ELF-1 (cell line): ENCODE results near the gene EFNB2.

Experiments used
- DNase-seq: peaks from one replicate; pipeline ENCODE4 v3.0.0-alpha.2; 2016; ENCODE audit warnings: low read depth, low spot score

Gene EFNB2

DNA sequence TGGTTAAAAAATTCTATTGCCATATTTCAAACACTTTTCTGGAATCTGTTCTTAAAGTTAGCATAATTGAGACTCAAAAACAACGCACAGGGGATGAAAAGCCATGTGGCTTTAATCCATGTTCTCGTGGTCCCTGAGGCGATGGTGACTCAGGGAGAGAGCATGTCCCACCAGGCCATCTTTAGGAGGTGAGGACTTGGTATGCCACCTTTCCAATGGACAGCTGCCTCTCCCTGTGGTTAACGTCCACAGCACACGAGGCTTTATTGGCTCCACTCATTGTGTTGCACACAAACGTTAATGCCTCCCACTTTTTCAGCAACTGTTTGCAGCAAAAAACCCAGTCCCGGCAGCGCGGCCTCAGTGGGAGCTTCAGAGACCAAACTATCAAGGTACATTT lies 51.4 kb downstream of the EFNB2 start:
- DNase-seq = no peak

DNA sequence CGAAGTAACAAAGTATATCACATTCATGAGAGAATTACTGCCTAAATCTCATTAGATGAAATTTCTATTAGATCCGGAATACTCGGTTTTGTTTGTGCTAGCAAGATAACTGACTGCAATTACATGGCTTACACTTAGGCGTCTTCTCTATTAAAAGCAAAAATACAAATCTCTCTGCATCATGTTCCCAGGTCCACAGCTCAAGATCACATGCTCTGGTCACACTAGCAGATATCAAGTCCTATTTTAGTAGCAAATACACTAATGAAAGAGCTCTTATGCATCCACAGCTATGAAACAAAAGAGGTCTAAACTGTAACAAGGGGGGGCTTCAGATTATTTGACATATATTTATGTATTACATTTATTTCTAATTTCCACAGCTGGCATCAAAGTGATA lies 53.5 kb downstream of the EFNB2 start:
- DNase-seq = no peak

DNA sequence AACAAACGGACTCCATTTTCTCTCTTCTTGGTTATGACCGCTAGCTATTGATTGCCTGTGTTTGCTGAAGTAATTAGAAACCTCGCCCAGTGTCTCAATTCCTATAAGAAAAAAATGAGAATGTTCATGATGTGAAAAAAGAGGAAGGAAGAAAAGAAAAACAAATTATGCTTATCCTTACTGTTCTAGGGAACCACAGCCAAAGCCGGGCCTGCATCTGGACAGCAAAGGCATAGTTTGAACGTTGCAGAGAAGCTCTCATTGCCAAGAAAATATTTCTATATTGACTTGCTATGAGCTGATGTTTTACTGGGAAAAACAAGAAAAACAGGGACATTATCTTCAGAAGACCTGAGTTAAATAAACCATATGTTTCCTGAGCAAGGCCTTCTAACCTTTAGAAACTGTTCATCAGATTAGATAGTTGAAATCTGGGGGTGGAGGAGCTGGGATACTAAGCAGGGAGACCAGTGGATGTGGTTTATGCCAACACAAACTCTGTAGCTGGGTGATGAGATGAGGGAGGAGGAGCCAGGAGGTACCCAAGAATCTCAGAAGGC lies 55.0 kb downstream of the EFNB2 start:
- DNase-seq = no peak

DNA sequence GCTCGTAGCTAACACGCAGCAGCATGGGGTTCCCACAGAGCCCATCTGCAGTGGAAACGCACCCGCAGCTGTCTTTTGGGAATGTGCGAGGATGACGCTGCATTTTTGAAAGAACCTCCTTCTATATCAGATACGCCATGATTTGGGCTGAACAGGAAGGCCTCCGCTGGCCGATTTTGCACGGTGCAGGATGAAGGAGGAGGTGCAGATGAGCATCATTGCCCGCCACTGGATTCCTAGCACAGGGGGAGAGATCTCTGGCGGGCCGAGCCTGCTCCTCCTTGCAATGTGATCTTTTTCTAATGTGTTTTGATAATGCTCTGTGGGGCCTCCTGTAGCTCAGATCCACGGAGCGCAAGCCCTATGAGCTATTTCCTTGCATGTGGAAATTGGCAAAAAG lies 55.5 kb downstream of the EFNB2 start:
- DNase-seq = no peak

DNA sequence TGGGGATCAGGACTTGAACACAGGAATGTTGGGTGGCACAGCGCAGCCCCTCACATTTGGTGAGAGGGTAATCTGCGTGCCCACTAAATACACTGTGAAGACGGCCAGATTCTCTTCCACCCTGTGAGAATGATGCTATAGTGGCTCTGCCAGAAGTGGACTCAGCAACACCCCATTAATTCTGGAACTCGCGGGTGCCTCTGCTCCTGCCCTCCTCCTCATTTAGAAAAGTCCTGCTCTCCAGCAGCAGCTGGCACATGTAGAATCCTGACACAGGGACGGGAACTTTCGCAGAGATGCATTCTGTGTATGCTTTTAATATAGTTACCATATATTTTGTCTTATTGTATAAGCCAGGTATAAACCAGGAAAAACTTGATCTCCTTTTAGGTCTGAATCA lies 57.3 kb downstream of the EFNB2 start:
- no peak for DNase-seq

DNA sequence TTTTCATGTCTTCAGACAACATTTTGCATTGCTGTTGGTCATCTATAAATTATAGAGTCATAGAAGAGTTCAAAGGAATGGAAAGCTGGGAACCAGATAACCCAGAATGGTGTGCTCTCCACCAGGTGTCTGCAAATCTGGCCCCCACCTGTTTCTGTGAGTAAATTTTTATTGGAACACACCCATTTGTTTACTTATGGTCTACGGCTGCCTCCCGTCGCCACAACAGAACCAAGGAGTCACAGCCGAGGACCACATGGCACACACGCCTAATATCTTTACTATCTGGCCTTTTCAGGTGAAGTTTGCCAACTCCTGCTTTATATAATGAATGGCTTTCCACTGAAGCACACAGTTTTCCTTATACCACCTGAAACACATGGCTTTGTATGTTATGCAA lies 58.2 kb downstream of the EFNB2 start:
- no peak for DNase-seq

DNA sequence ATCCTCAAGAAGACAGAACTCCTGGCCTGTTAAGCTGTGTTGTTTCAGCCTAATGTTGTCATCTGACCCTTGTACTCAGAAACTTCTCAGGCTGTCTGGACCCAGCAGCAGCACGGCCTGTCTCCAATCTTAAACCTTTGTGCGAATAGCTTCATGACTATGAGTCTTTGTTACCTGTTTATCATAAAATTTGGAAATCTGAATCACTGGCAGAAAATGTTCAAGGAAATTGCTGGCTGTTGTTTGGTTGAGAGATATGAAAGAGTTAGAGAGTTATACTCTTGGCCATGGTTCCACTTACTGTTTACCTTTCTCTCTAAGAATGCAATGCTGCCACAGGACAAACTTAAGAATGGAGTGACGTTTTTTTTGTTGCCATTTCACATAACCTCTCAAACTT lies 59.6 kb downstream of the EFNB2 start:
- DNase-seq = no peak

DNA sequence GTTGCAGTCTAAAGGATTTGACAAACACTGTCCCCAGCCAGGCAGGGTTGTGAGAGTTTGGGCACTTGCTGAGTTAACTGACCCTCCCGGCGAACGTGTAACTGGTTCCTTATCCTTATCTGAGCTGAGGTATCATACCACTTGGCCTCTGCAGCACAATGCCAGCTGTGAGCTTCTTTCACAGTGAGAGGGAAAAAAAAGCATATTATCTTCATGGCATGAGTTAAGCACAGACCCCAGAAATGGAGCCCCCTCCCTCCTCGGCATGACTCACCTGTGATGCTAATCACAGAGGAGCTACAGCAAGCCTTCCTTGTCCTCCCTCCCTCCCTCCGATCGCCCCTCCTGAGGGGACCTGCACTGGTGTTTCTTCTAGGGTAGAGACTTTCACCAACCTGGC lies 60.5 kb downstream of the EFNB2 start:
- no peak for DNase-seq

DNA sequence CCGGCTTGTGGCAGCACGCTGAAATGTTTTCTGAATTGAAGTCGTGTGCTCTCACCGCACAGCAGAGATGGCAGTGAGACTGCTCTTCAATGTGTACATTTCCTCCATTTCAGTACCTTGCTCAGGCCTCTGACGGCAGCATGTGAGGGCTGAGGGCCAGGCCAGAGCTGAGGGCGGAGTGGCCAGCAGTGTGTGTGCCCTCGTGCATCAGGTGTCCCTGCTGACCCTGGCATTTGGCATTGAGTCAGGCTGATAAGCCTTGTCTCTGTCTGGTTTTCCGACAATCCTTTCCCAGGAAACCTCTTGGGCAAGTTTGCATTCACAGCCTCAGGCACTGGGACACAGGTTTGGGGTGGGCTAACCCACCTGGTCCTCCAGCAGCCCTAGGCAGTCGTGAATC lies 62.3 kb downstream of the EFNB2 start:
- DNase-seq = peak; percentile 61

DNA sequence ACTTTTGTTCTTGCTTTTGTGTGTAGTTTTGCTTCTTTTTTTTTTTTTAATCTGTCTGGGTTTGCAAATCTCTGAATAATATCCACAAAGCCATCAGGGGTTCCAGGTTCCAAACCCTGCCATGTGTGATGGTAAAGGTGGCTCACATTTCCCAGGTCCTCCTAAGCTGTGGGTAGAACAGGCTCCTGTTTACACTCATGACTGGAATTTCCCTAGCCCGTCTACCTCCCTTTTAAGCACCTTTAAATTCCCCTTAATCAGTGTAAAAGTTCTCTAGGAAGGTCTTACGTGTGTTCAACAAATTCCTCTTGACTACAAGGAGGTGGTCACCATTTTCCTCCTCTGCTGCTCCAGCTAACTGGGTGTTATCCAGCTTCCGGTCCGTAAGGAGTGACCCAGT lies 62.8 kb downstream of the EFNB2 start:
- no peak for DNase-seq

DNA sequence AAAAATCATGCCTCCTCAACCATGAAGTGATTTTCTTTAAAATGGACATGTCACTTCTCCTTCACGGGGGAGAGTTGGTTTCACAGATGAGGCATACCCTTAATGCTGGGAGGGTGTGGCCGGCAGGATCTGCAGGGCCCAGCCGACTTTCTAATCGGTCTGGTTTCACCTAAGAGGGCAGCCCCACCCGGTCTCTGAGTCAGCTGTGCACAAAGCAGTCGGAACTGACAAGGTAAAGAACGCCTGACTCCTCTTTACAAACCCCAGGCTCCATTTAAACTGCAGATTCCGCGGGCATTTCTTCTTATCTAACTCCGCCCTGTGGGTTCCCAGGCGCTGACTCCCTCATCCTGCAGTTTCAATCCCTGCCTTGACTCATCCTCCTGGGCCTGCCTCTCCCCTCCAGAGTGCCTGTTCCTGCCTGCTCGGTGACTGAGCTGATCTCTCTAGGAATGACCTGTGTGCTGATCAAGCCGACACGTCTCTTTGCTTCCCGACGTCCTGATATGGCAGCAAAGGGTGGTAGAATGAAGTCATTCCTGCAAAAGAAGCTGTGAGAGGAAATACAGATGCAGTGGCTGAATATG lies 63.4 kb downstream of the EFNB2 start:
- DNase-seq = peak; percentile 97

DNA sequence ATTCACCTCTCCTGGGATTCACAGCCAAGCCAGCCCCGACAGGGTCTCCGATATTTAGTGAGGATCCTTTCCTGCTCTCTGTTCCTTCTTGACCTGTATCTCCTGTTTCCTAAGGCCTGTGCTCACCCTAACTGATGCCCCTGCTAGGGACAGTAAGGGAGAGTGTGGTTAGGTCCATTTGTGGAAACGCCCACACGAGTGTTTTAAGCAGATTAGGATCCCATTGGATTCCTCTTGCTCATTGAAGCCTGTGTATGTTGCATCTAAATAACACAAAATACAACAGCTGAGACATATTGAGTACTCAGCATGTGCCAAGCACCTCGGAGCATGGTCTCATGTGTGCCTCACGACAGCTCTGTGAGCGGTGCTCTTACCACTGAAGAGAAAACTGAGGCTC lies 64.9 kb downstream of the EFNB2 start:
- DNase-seq = no peak

DNA sequence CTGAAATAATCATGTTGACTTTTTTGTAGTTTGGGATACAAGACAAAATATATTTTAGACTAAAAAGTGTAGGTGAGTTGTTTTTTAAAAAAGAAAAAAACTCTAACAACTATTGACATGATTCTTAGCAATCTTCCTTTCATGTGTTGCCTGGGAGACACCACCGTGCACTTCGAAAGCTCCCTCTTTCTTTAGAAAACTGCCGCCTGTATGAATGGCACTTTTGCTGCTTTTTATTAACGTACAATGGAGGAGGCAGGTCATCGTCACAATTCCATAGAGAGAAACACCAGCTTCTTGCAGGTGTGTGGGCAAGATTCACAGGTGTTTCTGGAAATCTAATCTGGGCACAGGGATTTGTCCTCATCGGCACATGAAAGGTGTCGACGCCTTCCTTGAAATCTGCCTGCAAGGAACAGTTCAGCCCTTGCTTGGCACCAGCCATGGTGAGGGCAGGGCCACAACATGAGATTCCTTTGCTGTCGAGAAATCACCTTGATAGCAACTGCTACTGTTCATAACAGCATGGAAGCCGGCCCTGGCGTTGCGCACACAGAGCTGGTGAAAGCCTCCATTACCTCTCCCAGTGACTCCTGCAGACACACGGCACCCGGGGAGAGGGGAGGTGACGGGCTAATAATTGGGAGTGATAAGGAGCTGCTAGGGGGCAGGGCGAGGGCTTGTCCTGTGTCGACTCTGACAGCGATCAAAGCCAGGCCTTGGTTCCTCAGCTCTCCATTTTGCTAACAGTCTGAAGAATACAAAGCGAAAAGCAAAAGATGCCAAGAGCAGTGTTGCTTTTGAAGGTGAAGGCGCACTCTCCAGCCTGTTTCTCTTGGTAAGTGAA lies 66.5 kb downstream of the EFNB2 start:
- DNase-seq = peak; percentile 78

DNA sequence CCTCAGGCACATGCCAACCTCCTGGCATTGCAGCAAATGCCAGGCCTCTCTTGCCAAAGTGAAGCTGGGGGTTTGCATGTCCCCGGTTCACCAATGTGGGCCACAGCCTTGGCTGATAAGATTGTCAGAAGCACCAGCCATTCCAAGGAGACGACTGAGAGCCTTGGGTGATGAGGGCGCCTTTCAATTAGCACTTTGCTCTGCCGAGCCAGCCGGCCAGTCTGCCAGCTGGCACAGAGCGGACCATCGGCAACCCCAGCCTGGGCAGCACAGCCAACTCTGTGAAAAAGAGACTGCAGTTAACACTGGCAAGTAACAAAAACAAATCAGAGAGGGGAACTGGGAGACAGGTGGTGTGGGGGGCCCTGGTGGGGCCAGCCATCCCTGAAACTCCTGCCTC lies 67.3 kb downstream of the EFNB2 start:
- DNase-seq = no peak

DNA sequence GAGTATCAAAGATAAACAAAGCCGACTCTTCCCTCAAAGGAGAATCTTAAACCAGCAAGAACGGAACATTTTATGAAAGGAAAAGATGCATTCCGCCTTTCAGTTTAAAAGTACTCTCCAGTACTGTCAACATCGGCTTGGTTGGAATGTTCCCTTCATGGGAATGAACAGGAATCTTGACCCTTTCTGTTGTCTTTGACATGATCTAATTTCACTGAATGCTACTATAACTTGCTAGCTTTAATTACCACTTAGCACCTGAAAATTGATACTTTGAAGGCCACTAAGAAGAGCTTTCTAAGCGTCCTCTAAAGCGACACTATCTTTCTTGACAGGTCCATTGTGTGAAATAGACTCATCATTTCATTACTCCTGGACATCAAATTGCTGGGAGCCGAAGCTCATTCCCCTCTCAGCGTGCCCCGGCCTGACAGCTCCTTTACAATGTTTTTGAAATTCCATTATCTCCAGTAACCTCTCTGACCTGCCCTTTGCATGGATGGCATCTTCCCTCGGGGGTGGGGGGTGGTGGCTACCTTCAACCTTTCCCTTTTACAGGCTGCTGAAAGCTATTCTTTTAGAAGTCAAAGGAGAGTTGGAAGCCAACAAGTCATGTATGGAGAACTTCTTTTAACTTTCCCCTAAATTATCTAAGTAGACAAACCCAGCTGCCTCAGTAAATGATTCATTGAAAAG lies 67.9 kb downstream of the EFNB2 start:
- peak; percentile 84 for DNase-seq

DNA sequence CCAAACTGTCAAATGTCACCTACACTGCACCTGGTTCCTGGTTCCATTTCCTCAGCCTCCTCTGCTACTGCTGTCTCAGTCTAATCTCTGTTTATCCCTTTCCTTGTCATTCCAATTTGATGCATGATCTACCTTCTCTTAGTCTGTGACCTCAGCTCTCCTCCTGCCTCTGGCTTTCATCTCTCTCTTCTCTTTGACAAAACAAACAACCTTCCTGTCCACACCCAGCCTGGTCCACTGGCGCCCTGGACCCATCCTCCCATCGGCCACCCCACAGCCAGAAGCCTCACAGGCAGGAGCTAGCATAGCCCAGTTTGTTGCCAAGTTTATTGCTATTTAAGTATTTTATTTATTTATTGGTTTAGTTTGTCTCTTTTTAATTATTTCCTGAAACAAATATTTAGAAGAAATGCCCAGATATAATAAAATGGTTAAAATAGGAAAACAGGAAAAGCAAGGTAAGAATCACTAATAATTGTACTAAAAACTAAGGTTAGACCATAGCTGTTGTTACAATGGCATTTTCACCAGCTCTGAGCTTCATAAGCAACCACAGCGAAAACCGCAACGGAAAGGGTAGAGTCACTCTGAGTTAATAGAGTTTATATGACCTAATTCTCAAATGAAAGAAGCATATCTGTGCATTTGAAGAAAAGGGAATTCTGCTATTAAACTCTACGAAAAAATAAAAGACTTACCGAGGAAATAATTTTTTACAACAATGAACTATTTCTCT lies 68.6 kb downstream of the EFNB2 start:
- DNase-seq = peak; percentile 63

DNA sequence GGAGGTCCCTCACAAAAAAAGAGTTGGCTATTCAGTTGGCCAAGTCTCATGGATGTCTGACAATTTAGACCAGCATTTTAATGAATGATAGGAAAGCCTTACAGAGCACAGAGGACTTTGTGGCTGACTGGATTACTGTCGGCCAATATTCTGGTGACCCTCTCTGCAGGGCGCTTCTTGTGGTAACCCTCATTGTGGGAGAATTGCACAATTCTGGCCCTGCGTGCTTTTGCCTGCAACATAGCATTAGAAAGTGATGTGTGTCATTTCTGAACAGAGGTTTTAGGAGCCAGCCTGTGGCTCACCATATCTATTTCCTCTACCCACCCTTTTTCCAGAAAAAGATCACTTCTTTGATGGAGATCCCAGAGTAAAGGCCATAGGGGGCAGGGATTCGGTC lies 71.4 kb downstream of the EFNB2 start:
- DNase-seq = no peak

DNA sequence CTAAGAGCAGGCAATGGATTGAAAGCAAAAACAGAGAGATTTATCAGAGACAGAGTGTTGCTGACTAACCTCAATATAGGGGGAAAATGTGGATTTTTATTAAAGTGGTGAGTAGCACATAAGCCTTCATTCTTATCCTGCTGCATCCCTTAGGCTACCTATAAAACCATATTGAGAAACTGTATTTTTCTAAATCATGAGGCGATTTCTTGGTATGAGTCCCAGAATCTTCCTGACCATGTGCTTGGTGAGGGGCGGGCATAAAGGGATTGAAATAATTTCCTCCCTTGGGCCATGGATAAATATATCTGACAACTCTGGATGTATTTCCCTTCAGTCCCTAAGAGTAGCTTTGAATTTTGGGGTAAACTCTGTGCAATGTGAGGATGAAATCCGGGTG lies 72.8 kb downstream of the EFNB2 start:
- no peak for DNase-seq

DNA sequence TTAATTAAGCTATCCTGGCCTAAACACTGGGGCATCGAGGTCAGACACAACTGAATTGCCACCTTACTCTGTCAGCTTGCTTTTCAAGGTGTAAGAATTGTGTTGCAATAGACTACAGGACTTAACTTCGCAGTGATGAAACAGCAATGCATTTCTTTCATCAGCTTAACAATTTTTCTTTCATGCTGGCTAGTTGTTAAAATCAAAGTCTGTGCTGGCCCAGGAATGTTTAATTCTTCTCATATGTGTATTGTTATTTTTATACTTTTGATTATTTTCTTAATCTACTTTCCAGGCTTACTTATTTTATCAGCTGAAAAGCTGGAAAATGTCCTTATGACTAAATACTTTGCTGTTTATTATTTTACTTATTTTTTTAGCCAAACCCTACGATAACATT lies 79.7 kb downstream of the EFNB2 start:
- no peak for DNase-seq

DNA sequence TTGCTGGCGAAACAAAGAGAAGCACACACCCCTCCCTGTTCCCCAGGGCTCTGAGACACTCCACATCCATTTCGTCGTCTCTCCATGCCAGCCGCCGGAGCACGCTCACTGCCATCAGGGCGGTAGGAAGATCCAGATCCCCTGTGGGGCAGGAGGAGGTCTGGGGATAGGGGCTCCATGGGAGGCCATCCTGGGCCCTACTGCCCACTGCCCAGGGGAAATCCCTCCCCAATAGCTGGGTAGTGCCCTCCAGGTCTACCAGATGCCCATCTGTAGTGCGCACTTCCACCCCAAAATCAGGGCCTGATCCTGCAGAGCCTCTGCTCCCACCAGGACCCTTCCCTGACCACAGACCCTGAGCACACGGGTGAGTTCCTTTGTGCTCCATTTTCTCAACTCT lies 80.3 kb downstream of the EFNB2 start:
- no peak for DNase-seq

DNA sequence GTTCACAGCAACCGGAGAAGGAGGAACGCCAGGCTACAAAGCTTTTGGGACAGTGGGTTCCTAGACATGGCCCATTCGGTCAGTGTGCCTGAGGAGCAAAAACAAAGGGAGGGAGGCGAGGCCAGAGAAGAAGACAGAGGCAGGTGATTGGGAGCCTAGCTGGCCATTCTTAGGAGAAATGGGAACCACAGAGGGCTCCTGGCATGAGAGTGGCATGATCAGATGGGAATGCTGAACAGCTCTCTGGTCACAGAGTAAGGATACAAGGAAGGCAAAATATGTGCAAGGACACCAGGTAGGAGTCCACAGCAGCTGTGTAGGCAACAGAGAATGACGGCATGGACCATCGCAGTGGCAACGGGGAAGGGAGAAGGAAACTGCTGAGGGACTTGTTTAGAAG lies 82.4 kb downstream of the EFNB2 start:
- no peak for DNase-seq

DNA sequence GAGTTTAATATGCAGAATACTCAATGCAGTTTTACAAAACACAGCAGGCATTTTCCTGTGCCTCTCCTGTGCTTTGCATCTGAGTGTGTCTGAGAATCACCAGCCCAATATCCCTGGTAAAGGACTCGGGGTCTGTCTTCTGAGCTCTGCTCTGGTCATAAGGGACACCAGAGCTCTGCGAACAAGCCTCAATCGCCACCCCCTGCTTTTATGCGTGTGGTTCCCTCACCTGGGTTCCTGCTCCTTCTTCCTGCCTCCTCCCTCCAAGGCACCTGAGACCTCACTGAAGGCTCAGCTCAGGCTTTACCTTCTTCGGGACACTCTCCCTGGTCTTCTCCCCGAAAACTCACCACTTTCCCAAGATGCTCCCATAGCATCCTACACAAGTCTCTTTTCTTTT lies 84.5 kb downstream of the EFNB2 start:
- no peak for DNase-seq
